Heart right ventricle (tissue), 16 donors: ENCODE results near the gene GOLGA8N. TPM values are rescaled to one million over a fixed set of nuclear protein-coding genes. Genes with fewer than 3 reads are reported as not detected.
"Not testable (repeated sequence)": the region's sequence is repeated elsewhere in the genome, so short reads cannot be mapped to it uniquely, and the experiment has no call there.

ENCODE experiments used
- ATAC-seq, 8 donors: fragments of 200-7000 bp; cut with Tn5 transposase; one replicate each; pipeline ENCODE4 v1.9.1; 2020; ENCODE audit warnings: mild to moderate bottlenecking in 8 of 8, moderate library complexity in 8 of 8, moderate number of reproducible peaks in 1 of 8
- DNase-seq, 2 donors: peaks; one replicate each; pipeline ENCODE4 v3.0.0-alpha.2; 2020
- H3K27ac ChIP-seq, 10 donors: fragments of 200-600 bp; sonication (generic) in 2 of 10; one replicate each; pipeline versions ENCODE4 v1.5.0 to v1.8.0; 2020 to 2022; ENCODE audit warnings: mild to moderate bottlenecking in 3 of 10
- H3K27me3 ChIP-seq, 7 donors: fragments of 200-600 bp; one replicate each; pipeline ENCODE4 v1.8.0; 2021 to 2022; ENCODE audit warnings: mild to moderate bottlenecking in 2 of 7
- H3K36me3 ChIP-seq, 9 donors: fragments of 200-600 bp; sonication (generic) in 1 of 9; one replicate each; pipeline versions ENCODE4 v1.5.0 to v1.8.0; 2020 to 2022; ENCODE audit warnings: mild to moderate bottlenecking in 2 of 9
- H3K4me1 ChIP-seq, 9 donors: fragments of 200-600 bp; sonication (generic) in 1 of 9; one replicate each; pipeline versions ENCODE4 v1.5.0 to v1.8.0; 2020 to 2022; ENCODE audit warnings: mild to moderate bottlenecking in 4 of 9
- H3K4me3 ChIP-seq, 10 donors: fragments of 200-600 bp; sonication (generic) in 2 of 10; one replicate each; pipeline versions ENCODE4 v1.5.0 to v1.8.0; 2020 to 2022; ENCODE audit warnings: mild to moderate bottlenecking in 7 of 10, moderate library complexity in 2 of 10
- H3K9me3 ChIP-seq, 11 donors: fragments of 200-600 bp in 10 of 11; sonication (generic) in 2 of 11; one replicate each; pipeline versions ENCODE4 v1.5.0 to v1.8.0; 2013 to 2022; ENCODE audit warnings: mild to moderate bottlenecking in 2 of 11, control low read depth in 1 of 11, moderate library complexity in 1 of 11
- WGBS, 2 donors: extraction: QIAGEN DNeasy Blood & Tissue Kit; methylation state at CpG; one replicate each; pipeline ENCODE4 v1.1.7; 2013; ENCODE audit warnings: inconsistent platforms in 1 of 2; 5-methylcytosine and 5-hydroxymethylcytosine counted together
- intact Hi-C, 10 donors: fragments of 100-400 bp; cut with DNase I; formaldehyde crosslinking; loops; one replicate each; pipeline versions ENCODE4 v1.11.1 to v1.14.2; 2022
- long read RNA-seq, 3 donors: library from polyadenylated mRNA; unstranded; transcript quantifications; one replicate each; pipeline ENCODE4 v2.0.0, GENCODE V29; 2020 to 2021
- polyA plus RNA-seq, 2 donors: library from polyadenylated mRNA; stranded (reverse); fragments of 200-250 nt; gene quantifications; one replicate each; pipeline ENCODE4 v1.2.3, GENCODE V29; 2013
- total RNA-seq, 10 donors: library from RNA; stranded (reverse); fragmentation: NEBNext Ultra II Directional in 3 of 10; extraction: Animal tissue kit (Norgen Biotek cat#: 25700) in 3 of 10; gene quantifications; one replicate each; pipeline versions ENCODE4 v1.2.1 to v1.2.4, GENCODE V29; 2021 to 2023
- donor health status: Arrhythmogenic right ventricular cardiomyopathy.
- donor health status: ischemic (EF 13 %, LVEDD 7.1; RV severe dilation, severe dysfunction).
- donor health status: healthy with polysubstance abuse.
- donor health status: DM: no; HTN: yes; CAD: no.
- donor health status: DM: no; HTN: no; CAD: no.
- donor health status: ischemic (EF 25% LVEDD 6.9; RV normal size, moderate dysfunction).
- donor health status: ischemic (EF 25% LVEDD 5.7; RV mildly dilated, moderate dysfunction).
- donor health status: healthy.
- donor health status: DM: yes; HTN: yes; CAD: no.
- donor health status: Ischemic cardiomyopathy.
- donor health status: ischemic (EF 35%, LVEDD 5.7; RV mildly dilated, moderate dysfunction).
- donor health status: nonischemic (EF 11% LVEDD 7.7; RV severe dilation, severe dysfunction).
- donor health status: DM: yes; HTN: yes; CAD: no.
- donor health status: PGD.
- donor health status: ischemic (EF 29% LVEDD 5.4; RV normal size, mild dysfunction).
- donor health status: nonischemic (EF 23%, LVEDD 6.1; RV moderate dilation, normal function).

The GOLGA8N gene
- total RNA-seq = 1 to 10 TPM; 4.2 to 9.8 (median 7.1) TPM
- polyA plus RNA-seq = 10 to 100 TPM in 1 of 2 donors, 1 to 10 TPM in 1; 1.9 to 30.2 TPM
- long read RNA-seq, donor 1 = 0 reads
- long read RNA-seq, donor 2 = 0 reads
- long read RNA-seq, donor 3, partial matches to known transcripts = 0 of 2 reads
- long read RNA-seq, donor 3, other reads (novel, unspliced or antisense) = 2 of 2 reads

GRCh38 chr15:32593151-32593550 is at the start of gene GOLGA8N:
Gene GOLGA8N (plus strand): TSS chr15:32593456.
- ATAC-seq, H3K4me1 ChIP-seq, H3K9me3 ChIP-seq, DNase-seq, H3K27me3 ChIP-seq, intact Hi-C loops, H3K4me3 ChIP-seq, H3K27ac ChIP-seq, H3K36me3 ChIP-seq: not testable (repeated sequence)
- 74% methylated on average over 6 of the region's 8 CpGs; no CpG with 5 or more reads in 1 of the 2 donors for WGBS, 2 donors

GRCh38 chr15:32543456-32543855 is 49.8 kb upstream of the GOLGA8N start:
- H3K27ac ChIP-seq, ATAC-seq, DNase-seq, H3K27me3 ChIP-seq, H3K4me3 ChIP-seq, H3K4me1 ChIP-seq, intact Hi-C loops, H3K9me3 ChIP-seq, H3K36me3 ChIP-seq: not testable (repeated sequence)
- no CpG with 5 or more reads among the region's 1 CpG for WGBS, 2 donors

GRCh38 chr15:32545129-32545528 is 48.1 kb upstream of the GOLGA8N start:
- H3K36me3 ChIP-seq, H3K4me1 ChIP-seq, ATAC-seq, DNase-seq, H3K27ac ChIP-seq, H3K27me3 ChIP-seq, H3K4me3 ChIP-seq, H3K9me3 ChIP-seq, intact Hi-C loops: not testable (repeated sequence)
- WGBS, 2 donors = no CpG with 5 or more reads among the region's 9 CpGs

- H3K27me3 ChIP-seq, H3K36me3 ChIP-seq, H3K4me3 ChIP-seq, H3K4me1 ChIP-seq, ATAC-seq, H3K27ac ChIP-seq, DNase-seq, intact Hi-C loops, H3K9me3 ChIP-seq: not testable (repeated sequence)
These were observed 38.7 kb upstream of the GOLGA8N start for GRCh38 chr15:32554587-32554986.

- WGBS, 2 donors = 90 to 96% methylated on average over 6 of the region's 6 CpGs
- H3K27me3 ChIP-seq, ATAC-seq, intact Hi-C loops, H3K27ac ChIP-seq, H3K36me3 ChIP-seq, H3K9me3 ChIP-seq, H3K4me3 ChIP-seq, H3K4me1 ChIP-seq, DNase-seq: not testable (repeated sequence)
These were observed 31.1 kb upstream of the GOLGA8N start for GRCh38 chr15:32562198-32562597.

- ATAC-seq, H3K9me3 ChIP-seq, H3K4me1 ChIP-seq, H3K27me3 ChIP-seq, H3K36me3 ChIP-seq, intact Hi-C loops, H3K4me3 ChIP-seq, DNase-seq, H3K27ac ChIP-seq: not testable (repeated sequence)
- WGBS, 2 donors = 44 to 46% methylated on average over 1 of the region's 3 CpGs
These were observed 24.3 kb upstream of the GOLGA8N start for GRCh38 chr15:32568988-32569387.

- H3K27me3 ChIP-seq, DNase-seq, ATAC-seq, H3K36me3 ChIP-seq, H3K4me3 ChIP-seq, H3K9me3 ChIP-seq, H3K4me1 ChIP-seq, H3K27ac ChIP-seq, intact Hi-C loops: not testable (repeated sequence)
- WGBS, 2 donors = 49 to 75% methylated on average over 1 to 2 of the region's 4 CpGs
These were observed 14.8 kb upstream of the GOLGA8N start for GRCh38 chr15:32578482-32578881.

GRCh38 chr15:32585844-32586243 is 7.4 kb upstream of the GOLGA8N start:
- H3K4me3 ChIP-seq, intact Hi-C loops: not testable (repeated sequence)

GRCh38 chr15:32609518-32609917 is 16.3 kb downstream of the GOLGA8N start:
- H3K27me3 ChIP-seq, DNase-seq, H3K36me3 ChIP-seq, intact Hi-C loops, H3K27ac ChIP-seq, H3K4me3 ChIP-seq, ATAC-seq, H3K9me3 ChIP-seq: not testable (repeated sequence)
- peaks cover 0 to 11% (median 0%) of the 10 kb centered on the region in 9 donors for H3K4me1 ChIP-seq
- 96% methylated on average over 2 of the region's 2 CpGs for WGBS, 2 donors

More at GRCh38 chr15:32585844-32586243, 7.4 kb upstream of the GOLGA8N start:
- ATAC-seq, H3K9me3 ChIP-seq, H3K36me3 ChIP-seq, H3K4me1 ChIP-seq, H3K27ac ChIP-seq, DNase-seq, H3K27me3 ChIP-seq: not testable (repeated sequence)
- 76 to 89% methylated on average over 3 of the region's 4 CpGs for WGBS, 2 donors
